K562 (cell line): ENCODE data around the gene ASAH2.

Experiments used
- ATF2 ChIP-seq: sonication (generic); formaldehyde crosslinking; IDR thresholded peaks from 2 replicates; pipeline ENCODE4 v1.8.1; 2022; ENCODE audit warnings: missing genetic modification reagents
- CREB1 ChIP-seq, 2 experiments: sonication (generic) in 1 of 2; formaldehyde crosslinking in 1 of 2; IDR thresholded peaks; 2 replicates each; pipeline versions ENCODE4 v1.6.1 to v1.8.0; 2012 to 2022; ENCODE audit warnings: inconsistent platforms in 1 of 2, mild to moderate bottlenecking in 1 of 2, missing genetic modification reagents in 1 of 2, moderate library complexity in 1 of 2
- DLX4 ChIP-seq: fragments of 250-450 bp; sonication (Bioruptor Pico); IDR thresholded peaks from 2 replicates; pipeline ENCODE4 v1.6.1; 2021; ENCODE audit warnings: mild to moderate bottlenecking
- NR4A1 ChIP-seq, 2 experiments: fragments of 250-450 bp in 1 of 2; fragments of 450-650 bp in 1 of 2; sonication (Bioruptor Pico) in 1 of 2; IDR thresholded peaks; 2 replicates each; pipeline versions ENCODE4 v1.4.0 to v1.6.1; 2016 to 2020; ENCODE audit warnings: mild to moderate bottlenecking in 2 of 2, missing compliant biosample characterization in 1 of 2, missing genetic modification characterization in 1 of 2, moderate library complexity in 1 of 2
- PHF8 ChIP-seq: fragments of 200-600 bp; sonication (generic); IDR thresholded peaks from 2 replicates; pipeline ENCODE4 v1.6.1; 2012; ENCODE audit warnings: mixed run types, mild to moderate bottlenecking, inconsistent platforms, low read length, moderate library complexity, borderline replicate concordance
- SMARCC2 ChIP-seq: fragments of 450-650 bp; IDR thresholded peaks from 2 replicates; pipeline ENCODE4 v1.6.1; 2017; ENCODE audit warnings: antibody characterized with exemption, moderate library complexity, mild to moderate bottlenecking, low read depth
- TBL1XR1 ChIP-seq, 2 experiments: IDR thresholded peaks; 2 replicates each; pipeline ENCODE4 v1.6.1; 2012; ENCODE audit warnings: improper control_type of control experiment in 2 of 2, low read length in 2 of 2, mild to moderate bottlenecking in 1 of 2
- TEAD4 ChIP-seq, 2 experiments: sonication (generic) in 1 of 2; formaldehyde crosslinking in 1 of 2; IDR thresholded peaks; 2 replicates each; pipeline versions ENCODE4 v1.6.1 to v1.8.0; 2012 to 2022; ENCODE audit warnings: borderline replicate concordance in 1 of 2, inconsistent platforms in 1 of 2, low read length in 1 of 2, mild to moderate bottlenecking in 1 of 2, missing genetic modification reagents in 1 of 2
- ZNF146 ChIP-seq: IDR thresholded peaks from one replicate; pipeline ENCODE4 v1.6.1; 2018; ENCODE audit warnings: missing compliant biosample characterization; ENCODE audit not compliant: unreplicated experiment
- ZNF311 ChIP-seq: fragments of 250-450 bp; sonication (Bioruptor Pico); IDR thresholded peaks from 2 replicates; pipeline ENCODE4 v1.4.0; 2020; ENCODE audit warnings: mild to moderate bottlenecking, moderate library complexity
- ZNF609 ChIP-seq: sonication (generic); formaldehyde crosslinking; IDR thresholded peaks from 2 replicates; pipeline ENCODE4 v1.8.1; 2023; ENCODE audit warnings: missing genetic modification reagents, mild to moderate bottlenecking, borderline replicate concordance

GRCh38 chr10:50291261-50291850, 40.0 kb upstream of the ASAH2 start:
- no peak for TF ChIP-seq ZNF146 (CRISPR knock-in tag)
- TF ChIP-seq DLX4 (CRISPR knock-in tag), result no peak
- TF ChIP-seq SMARCC2, result no peak
- peak in 1 of 2 experiments; percentile 23; a peak in 1 of 4 replicates for TF ChIP-seq TBL1XR1 (IDR thresholded peaks at IDR 0.05; ENCODE audit: low read length in 2 of 2)
- TF ChIP-seq TEAD4 (IDR thresholded peaks at IDR 0.05; ENCODE audit: low read length), result no peak
- TF ChIP-seq TEAD4 (CRISPR knock-in tag; IDR thresholded peaks at IDR 0.05; ENCODE audit: borderline replicate concordance), result no peak
- TF ChIP-seq ATF2, result no peak
- no peak for TF ChIP-seq ZNF311 (CRISPR knock-in tag)
- TF ChIP-seq CREB1 (IDR thresholded peaks at IDR 0.05), result no peak
- TF ChIP-seq CREB1 (CRISPR knock-in tag; IDR thresholded peaks at IDR 0.05), result no peak
- TF ChIP-seq ZNF609 (CRISPR knock-in tag), result no peak
- no peak for TF ChIP-seq NR4A1 (CRISPR knock-in tag; IDR thresholded peaks at IDR 0.05)
- TF ChIP-seq NR4A1 (tag; IDR thresholded peaks at IDR 0.05), result no peak
- no peak for TF ChIP-seq PHF8
